Stimulated activated CD4-positive, alpha-beta T cell treated with anti-CD3 and anti-CD28 coated beads, TNF-alpha, amount 100 ng/mL, for 1 hour (primary cell): ENCODE data around the gene CTRB1.
"Not testable (repeated sequence)": the region's sequence is repeated elsewhere in the genome, so short reads cannot be mapped to it uniquely, and the experiment has no call there.

ENCODE experiments used
- DNase-seq, 3 donors: peaks; one replicate each; pipeline ENCODE4 v3.0.0-alpha.2; 2020; ENCODE audit warnings: low read depth in 3 of 3, low spot score in 1 of 3

The CTRB1 gene

GRCh38 chr16:75203667-75204409 lies 14.9 kb upstream of the CTRB1 start:
- no peak for DNase-seq

GRCh38 chr16:75204410-75204758 lies 14.4 kb upstream of the CTRB1 start:
- DNase-seq = no peak

DNA sequence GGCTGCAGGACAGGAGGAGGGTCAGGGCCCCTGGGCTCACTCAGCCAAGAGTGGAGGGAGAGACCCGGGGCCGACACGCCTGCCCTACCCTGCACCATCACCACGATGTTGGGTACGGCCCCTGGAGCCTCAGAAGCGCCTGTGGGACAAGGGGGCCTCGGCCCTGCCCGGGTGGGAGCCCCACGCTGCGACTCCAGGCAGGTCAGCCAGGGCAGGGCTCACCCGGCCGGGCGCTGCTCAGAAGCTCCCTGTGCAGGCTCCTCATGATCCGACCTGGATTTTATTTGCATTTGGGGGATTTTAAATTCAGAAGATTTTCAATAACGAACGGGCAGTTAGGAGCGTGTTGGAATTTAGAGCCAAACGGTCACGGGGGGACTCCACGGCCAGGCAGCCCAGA lies 13.9 kb upstream of the CTRB1 start:
- DNase-seq = not testable (repeated sequence)

- not testable (repeated sequence) for DNase-seq
Measured at GRCh38 chr16:75205438-75205837, 13.3 kb upstream of the CTRB1 start.

DNA sequence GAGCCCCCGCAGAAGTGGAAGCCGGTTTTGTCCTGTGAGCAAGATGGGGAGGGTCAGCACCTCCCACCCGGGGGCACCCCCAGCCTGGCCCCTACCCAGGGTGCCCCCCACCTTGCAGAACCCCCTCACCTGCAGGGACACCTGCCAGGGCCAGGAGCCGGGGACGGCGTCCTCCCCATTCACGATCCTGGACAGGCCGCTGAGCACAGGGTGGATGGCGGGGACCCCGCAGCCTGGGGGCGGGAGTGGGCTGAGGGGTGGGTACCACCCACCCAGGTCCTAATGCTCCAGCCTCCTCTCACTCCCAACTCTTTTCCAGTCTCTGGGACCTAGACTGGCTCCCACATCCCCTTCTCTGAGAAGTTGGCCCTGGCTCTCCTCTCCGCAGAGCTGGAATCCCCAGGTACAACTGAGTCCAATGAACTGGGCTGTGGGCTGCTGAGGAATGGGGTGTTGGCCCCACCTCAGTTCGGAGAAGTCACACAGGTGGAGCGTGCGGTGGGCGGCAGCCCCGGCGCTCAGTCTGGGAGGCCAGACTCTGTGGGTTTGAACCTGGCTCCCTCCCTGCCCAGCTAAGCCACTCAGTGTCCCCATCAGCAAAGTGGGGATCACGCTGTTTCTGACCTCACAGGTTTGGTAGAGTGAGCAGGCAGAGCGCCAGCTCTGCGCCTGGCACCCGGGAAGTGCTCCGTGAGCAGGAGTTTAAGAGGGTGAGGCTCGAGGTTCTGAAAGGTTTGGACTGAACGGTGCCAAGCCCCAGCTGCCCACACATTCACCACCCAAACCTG lies 12.6 kb upstream of the CTRB1 start:
- DNase-seq = not testable (repeated sequence)

GRCh38 chr16:75206749-75207451 lies 11.9 kb upstream of the CTRB1 start, which contains the start of gene CTRB2:
Gene CTRB2, minus strand, starts transcription at chr16:75207161. Its CDS starts 20 bp downstream, at chr16:75207141.
- DNase-seq = no peak

DNA sequence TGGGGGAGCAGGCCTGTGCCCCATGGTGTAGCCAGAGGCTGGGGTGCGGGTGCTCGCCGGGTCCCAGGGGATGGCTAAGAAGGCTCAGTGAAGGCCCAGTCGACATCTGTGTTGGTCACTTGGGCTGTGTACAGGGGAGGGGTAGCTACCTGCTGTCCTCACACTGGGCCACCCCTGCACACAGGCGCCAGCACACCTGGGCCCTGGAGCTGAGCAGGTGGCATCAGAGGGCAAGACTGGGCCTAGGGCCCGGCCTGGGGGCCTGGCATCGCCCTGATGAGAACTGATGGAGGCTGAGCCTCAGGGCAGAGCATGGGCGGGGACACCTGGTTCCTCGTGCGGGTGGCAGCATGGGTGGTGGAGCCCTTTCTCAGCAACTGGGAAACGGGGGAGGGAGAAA lies 11.0 kb upstream of the CTRB1 start:
- no peak for DNase-seq

GRCh38 chr16:75208242-75208825 lies 10.5 kb upstream of the CTRB1 start:
- DNase-seq = no peak

DNA sequence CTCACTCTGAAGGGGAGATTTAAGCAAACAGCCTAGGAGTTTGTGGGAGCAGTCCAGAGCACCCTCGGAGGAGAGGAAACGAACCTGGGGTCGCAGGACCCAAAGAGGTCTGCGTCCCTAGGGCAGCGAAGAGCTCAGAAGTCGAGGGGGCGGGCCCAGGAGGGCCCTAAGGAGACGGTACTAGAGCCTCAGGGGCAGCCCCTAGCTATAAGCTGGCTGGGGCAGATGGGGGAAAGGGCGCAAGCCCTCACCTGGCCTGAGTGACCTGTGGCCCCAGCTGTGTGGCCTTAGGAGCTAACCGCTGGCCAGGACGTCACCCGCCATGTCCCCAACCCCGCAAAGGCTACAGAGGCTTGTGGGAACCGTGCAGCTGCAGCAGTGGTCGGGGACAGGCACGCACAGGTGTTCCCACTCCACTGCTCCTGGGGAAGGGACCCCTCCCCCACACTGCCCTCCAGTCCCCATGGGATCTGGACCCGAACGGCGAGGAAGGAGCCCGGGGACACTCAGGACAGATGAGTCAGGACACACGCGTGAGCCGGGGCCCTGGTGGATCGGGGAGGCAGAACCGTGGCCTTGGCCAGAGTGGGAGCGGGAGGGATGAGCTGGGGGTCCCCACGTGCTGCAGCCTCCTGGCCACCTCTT lies 9.8 kb upstream of the CTRB1 start:
- DNase-seq = no peak

DNA sequence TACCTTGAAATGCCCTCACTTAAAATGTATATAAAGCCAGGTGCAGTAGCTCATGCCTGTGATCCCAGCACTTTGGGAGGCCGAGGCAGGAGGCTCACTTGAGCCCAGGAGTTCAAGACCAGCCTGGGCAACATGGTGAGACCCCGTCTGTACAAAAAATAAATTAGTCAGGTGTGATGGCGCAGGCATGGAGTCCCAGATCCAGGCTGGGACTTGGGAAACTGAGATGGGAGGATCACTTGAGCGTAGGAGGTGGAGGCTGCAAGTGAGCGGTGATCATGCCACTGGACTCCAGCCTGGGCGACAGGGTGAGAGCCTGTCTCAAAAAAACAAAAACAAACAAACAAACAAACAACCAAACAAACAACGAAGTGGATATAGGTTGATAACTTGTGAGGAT lies 9.3 kb upstream of the CTRB1 start:
- DNase-seq = not testable (repeated sequence)

DNA sequence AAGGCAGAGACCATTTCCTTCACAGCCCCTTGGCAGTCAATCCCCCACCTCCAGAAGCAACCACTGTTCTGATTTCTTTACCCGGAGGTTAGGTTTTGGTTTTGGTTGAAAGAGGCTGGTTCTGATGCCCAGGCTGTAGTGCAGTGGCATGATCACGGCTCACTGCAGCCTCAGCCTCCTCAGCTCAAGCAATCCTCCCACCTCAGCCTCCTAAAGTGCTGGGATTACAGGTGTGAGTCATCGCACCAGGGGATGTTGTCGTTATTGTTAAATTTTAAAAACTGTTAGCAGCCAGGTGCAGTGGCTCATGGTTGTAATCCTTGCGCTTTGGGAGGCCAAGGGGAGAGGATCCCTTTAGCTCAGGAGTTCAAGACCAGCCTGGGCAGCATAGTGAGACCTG lies 8.8 kb upstream of the CTRB1 start:
- DNase-seq = no peak

- DNase-seq = not testable (repeated sequence)
Measured at GRCh38 chr16:75211286-75211685, 7.5 kb upstream of the CTRB1 start.

GRCh38 chr16:75216127-75216526 lies 2.7 kb upstream of the CTRB1 start:
- DNase-seq = no peak

- DNase-seq = no peak
Measured at GRCh38 chr16:75216576-75216975, 2.2 kb upstream of the CTRB1 start.

- no peak for DNase-seq
Measured at GRCh38 chr16:75217389-75217851, 1.4 kb upstream of the CTRB1 start.

DNA sequence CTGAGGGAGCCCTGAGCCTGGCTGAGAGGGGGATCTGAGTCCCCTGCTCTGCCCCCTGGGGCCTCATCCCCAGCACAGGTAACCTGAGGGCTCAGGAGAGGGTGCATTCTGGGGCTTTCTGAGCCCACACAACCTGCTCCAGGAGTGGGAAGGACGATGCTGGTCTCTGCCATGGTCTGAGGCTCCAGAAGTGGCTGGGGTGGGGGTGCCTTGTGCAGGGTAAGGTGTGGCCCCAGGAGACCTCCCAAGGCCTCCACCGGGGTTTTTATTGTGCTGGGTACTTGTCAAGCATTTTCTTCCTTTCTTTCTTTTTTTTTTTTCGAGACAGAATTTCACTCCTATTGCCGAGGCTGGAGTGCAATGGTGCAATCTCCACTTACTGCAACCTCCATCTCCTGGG lies 300 bp downstream of the CTRB1 start:
- no peak for DNase-seq

- DNase-seq = peak in 1 of 3 donors; percentile 16
Measured at GRCh38 chr16:75219838-75220237, 1.1 kb downstream of the CTRB1 start.

DNA sequence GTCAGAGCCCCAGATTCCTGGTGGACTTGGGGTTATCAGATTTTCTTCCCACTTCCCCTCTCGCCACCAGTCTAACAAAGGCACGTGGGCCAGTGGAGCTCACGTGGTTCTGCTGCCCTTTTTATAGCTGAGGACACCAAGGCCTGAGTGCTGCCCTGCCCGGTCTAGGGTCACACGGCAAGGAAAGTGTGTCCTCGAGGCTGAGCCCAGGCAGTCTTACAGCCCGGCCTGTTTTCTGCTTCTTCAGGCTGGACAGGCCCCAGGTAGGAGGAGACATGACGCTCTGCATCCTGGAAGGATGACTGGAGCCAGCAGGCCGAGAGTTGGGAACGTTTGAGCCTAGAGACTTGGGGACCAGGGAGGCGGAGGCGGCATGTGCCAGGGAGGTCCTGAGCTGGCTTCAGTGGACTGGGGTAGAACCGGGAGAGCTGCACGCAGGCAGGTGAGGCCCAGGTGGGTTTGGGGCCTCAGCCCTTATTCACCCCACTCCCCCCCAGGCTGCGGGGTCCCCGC lies 3.5 kb downstream of the CTRB1 start:
- no peak for DNase-seq

GRCh38 chr16:75223129-75223528 lies 4.3 kb downstream of the CTRB1 start:
- DNase-seq = not testable (repeated sequence)

DNA sequence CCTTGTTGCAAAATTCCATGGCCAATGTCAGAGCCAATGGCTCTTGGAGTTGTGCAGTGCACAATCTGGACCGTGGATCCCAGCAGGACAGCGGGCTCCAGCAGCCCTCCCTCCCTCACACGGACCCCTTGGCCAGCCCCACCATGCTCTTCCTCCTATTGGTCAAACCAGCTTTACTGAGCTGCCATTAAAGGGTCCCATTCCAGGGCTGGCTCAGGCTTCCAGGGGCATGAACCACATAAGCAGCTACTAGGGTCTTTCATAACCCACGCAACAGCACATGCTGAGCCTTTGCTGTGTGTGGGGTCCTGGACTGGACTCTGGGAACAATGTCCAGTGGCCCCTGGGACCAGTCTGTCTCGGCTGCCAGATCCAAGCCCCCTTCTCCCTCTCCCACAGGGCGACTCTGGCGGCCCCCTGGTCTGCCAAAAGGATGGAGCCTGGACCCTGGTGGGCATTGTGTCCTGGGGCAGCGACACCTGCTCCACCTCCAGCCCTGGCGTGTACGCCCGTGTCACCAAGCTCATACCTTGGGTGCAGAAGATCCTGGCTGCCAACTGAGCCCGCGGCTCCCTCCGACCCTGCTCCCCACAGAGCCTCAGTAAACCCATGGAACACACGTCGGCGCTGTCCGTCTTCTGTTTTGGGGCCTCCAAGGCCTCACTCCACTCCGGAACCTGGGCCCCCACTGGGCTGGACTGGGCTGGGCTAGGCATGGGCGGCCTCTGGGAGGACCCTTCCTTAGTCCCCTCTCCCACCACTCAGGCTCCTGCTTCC lies 5.7 kb downstream of the CTRB1 start:
- no peak for DNase-seq
